Activated naive CD8-positive, alpha-beta T cell treated with anti-CD3 and anti-CD28 coated beads, Interleukin-2, amount 10 ng/mL, durations not matched to agents 7 days and 5 days (primary cell): ENCODE results near the gene IL5. TPM values are rescaled to one million over a fixed set of nuclear protein-coding genes. Genes with fewer than 3 reads are reported as not detected.
"Not testable (repeated sequence)": the region's sequence is repeated elsewhere in the genome, so short reads cannot be mapped to it uniquely, and the experiment has no call there.

Experiments
- ATAC-seq: fragments of 150-1000 bp; cut with Tn5 transposase; one replicate; pipeline ENCODE4 v1.10.0; 2021; ENCODE audit warnings: low read depth, moderate library complexity
- POLR2A ChIA-PET: fragments of 350-600 bp; sonication (Branson Sonifier 250); formaldehyde crosslinking; loops from one replicate; lab custom pipeline; 2021; ENCODE audit warnings: antibody characterized with exemption; lab: Charles Lee
- DNase-seq: peaks from one replicate; pipeline ENCODE4 v3.0.0; 2021
- H3K27ac Mint-ChIP-seq: one replicate; pipeline ENCODE4 v1.8.0; 2022; ENCODE audit warnings: mild to moderate bottlenecking, mixed read lengths
- H3K27me3 Mint-ChIP-seq: one replicate; pipeline ENCODE4 v1.8.0; 2022; ENCODE audit warnings: mild to moderate bottlenecking, moderate library complexity, mixed read lengths
- H3K36me3 Mint-ChIP-seq: one replicate; pipeline ENCODE4 v1.8.0; 2021; ENCODE audit warnings: mild to moderate bottlenecking, mixed read lengths
- H3K4me1 Mint-ChIP-seq: one replicate; pipeline ENCODE4 v1.8.0; 2021; ENCODE audit warnings: mixed read lengths
- H3K4me3 Mint-ChIP-seq: one replicate; pipeline ENCODE4 v1.8.0; 2022; ENCODE audit warnings: mild to moderate bottlenecking, moderate library complexity, mixed read lengths
- H3K9me3 Mint-ChIP-seq: one replicate; pipeline ENCODE4 v1.8.0; 2021; ENCODE audit warnings: mixed read lengths
- total RNA-seq, 2 experiments: library from RNA; stranded (reverse); gene quantifications; one replicate each; pipeline ENCODE4 v1.2.3, GENCODE V29; 2021

IL5 gene
- total RNA-seq = not detected

GRCh38 chr5:132543472-132544201 lies at the start of gene IL5:
Gene IL5 (minus strand): TSS chr5:132543522. CDS start chr5:132543478, 44 bp downstream.
- POLR2A ChIA-PET = no interaction called here
- no peaks in the 10 kb centered on the region for H3K9me3 Mint-ChIP-seq
- H3K4me3 Mint-ChIP-seq = no peak within 1 kb of the TSS
- H3K27me3 Mint-ChIP-seq = no peaks in the 10 kb centered on the region
- ATAC-seq (no peak), DNase-seq (no peak)
- peaks cover 15% of the 10 kb centered on the region for H3K4me1 Mint-ChIP-seq
- H3K36me3 Mint-ChIP-seq = peaks cover 1% of the 10 kb centered on the region
- H3K27ac Mint-ChIP-seq = no peak within 1 kb of the TSS

DNA sequence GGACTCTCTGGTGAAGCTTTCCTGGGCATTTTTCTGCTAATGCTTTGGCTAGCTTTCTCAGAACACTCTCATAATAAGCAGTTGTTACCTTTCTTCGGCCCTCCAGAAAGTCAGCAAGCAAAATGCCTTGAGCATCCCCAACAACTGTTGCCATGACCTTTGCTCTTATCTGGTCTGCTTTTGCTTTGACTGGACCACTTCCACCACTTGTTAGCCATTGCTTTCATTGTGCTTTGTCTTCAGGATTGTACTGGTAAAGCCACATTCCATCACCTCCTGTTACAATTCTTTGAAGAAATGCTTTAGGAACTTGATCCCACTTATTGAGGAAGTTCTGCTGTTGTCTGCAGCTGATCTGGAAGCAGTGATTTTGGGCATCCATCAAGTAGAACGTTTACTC lies 49.2 kb upstream of the IL5 start:
- no peak overlapping the region for H3K4me3 Mint-ChIP-seq
- peaks cover 39% of the 10 kb centered on the region for H3K36me3 Mint-ChIP-seq
- H3K27ac Mint-ChIP-seq = no peak overlapping the region
- ATAC-seq (no peak), DNase-seq (no peak)
- no peaks in the 10 kb centered on the region for H3K9me3 Mint-ChIP-seq
- peaks cover 12% of the 10 kb centered on the region for H3K4me1 Mint-ChIP-seq
- H3K27me3 Mint-ChIP-seq = no peaks in the 10 kb centered on the region
- POLR2A ChIA-PET = no interaction called here

- H3K4me1 Mint-ChIP-seq = peaks cover 13% of the 10 kb centered on the region
- H3K9me3 Mint-ChIP-seq = no peaks in the 10 kb centered on the region
- no peak for ATAC-seq
- no peak for DNase-seq
- H3K27me3 Mint-ChIP-seq = no peaks in the 10 kb centered on the region
- POLR2A ChIA-PET = interaction anchor here (1.2 kb wide), 1 partner anchor 34 kb away, joined by 3 read pairs; the partner anchor contains the start of gene RAD50
- H3K27ac Mint-ChIP-seq = no peak overlapping the region
- H3K4me3 Mint-ChIP-seq = no peak overlapping the region
- peaks cover 36% of the 10 kb centered on the region for H3K36me3 Mint-ChIP-seq
Measured at GRCh38 chr5:132591145-132591544, 47.8 kb upstream of the IL5 start.

- DNase-seq (no peak), ATAC-seq (no peak)
- Mint-ChIP-seq H3K4me3 (no peak overlapping the region), H3K36me3 (peaks cover 42% of the 10 kb centered on the region), H3K9me3 (no peaks in the 10 kb centered on the region), H3K4me1 (peaks cover 19% of the 10 kb centered on the region), H3K27me3 (no peaks in the 10 kb centered on the region), H3K27ac (no peak overlapping the region)
- POLR2A ChIA-PET = no interaction called here
Measured at GRCh38 chr5:132589467-132589866, 46.1 kb upstream of the IL5 start.

- no peak for ATAC-seq
- H3K9me3 Mint-ChIP-seq = peaks cover 2% of the 10 kb centered on the region
- no peak for DNase-seq
- H3K4me1 Mint-ChIP-seq = peaks cover 10% of the 10 kb centered on the region
- POLR2A ChIA-PET = no interaction called here
- H3K36me3 Mint-ChIP-seq = peaks cover 45% of the 10 kb centered on the region
- H3K27ac Mint-ChIP-seq = no peak overlapping the region
- no peaks in the 10 kb centered on the region for H3K27me3 Mint-ChIP-seq
- H3K4me3 Mint-ChIP-seq = no peak overlapping the region
Measured at GRCh38 chr5:132586063-132586462, 42.7 kb upstream of the IL5 start.

DNA sequence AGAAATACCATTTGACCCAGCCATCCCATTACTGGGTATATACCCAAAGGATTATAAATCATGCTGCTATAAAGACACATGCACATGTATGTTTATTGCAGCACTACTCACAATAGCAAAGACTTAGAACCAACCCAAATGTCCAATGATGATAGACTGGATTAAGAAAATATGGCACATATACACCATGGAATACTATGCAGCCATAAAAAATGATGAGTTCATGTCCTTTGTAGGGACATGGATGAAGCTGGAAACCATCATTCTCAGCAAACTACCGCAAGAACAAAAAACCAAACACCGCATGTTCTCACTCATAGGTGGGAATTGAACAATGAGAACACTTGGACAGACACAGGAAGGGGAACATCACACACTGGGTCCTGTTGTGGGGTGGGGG lies 41.2 kb upstream of the IL5 start:
- H3K9me3 Mint-ChIP-seq, H3K4me1 Mint-ChIP-seq, ATAC-seq, POLR2A ChIA-PET, H3K27me3 Mint-ChIP-seq, H3K4me3 Mint-ChIP-seq, DNase-seq, H3K27ac Mint-ChIP-seq: not testable (repeated sequence)
- H3K36me3 Mint-ChIP-seq = peaks cover 41% of the 10 kb centered on the region

- POLR2A ChIA-PET = no interaction called here
- H3K27ac Mint-ChIP-seq = no peak overlapping the region
Measured at GRCh38 chr5:132576123-132576522, 32.8 kb upstream of the IL5 start.

GRCh38 chr5:132566657-132567056 lies 23.3 kb upstream of the IL5 start:
- Mint-ChIP-seq H3K27ac (no peak overlapping the region), H3K36me3 (peaks cover 28% of the 10 kb centered on the region), H3K27me3 (no peaks in the 10 kb centered on the region), H3K9me3 (peaks cover 3% of the 10 kb centered on the region), H3K4me3 (no peak overlapping the region), H3K4me1 (peaks cover 12% of the 10 kb centered on the region)
- POLR2A ChIA-PET = interaction anchor here (2.3 kb wide), 1 partner anchor 10 kb away, joined by 5 read pairs; the partner anchor contains the start of gene RAD50
- DNase-seq = no peak
- no peak for ATAC-seq

More at GRCh38 chr5:132576123-132576522, 32.8 kb upstream of the IL5 start:
- DNase-seq (no peak), ATAC-seq (no peak)
- Mint-ChIP-seq H3K27me3 (no peaks in the 10 kb centered on the region), H3K4me1 (no peaks in the 10 kb centered on the region), H3K4me3 (no peak overlapping the region), H3K36me3 (peaks cover 52% of the 10 kb centered on the region), H3K9me3 (no peaks in the 10 kb centered on the region)

GRCh38 chr5:132564555-132564954 lies 21.2 kb upstream of the IL5 start:
- H3K9me3 Mint-ChIP-seq, DNase-seq, H3K4me3 Mint-ChIP-seq, ATAC-seq, H3K27ac Mint-ChIP-seq, POLR2A ChIA-PET, H3K27me3 Mint-ChIP-seq: not testable (repeated sequence)
- peaks cover 24% of the 10 kb centered on the region for H3K36me3 Mint-ChIP-seq
- peaks cover 14% of the 10 kb centered on the region for H3K4me1 Mint-ChIP-seq

GRCh38 chr5:132561601-132562000 lies 18.3 kb upstream of the IL5 start:
- Mint-ChIP-seq H3K4me1 (peaks cover 18% of the 10 kb centered on the region), H3K27ac (no peak overlapping the region), H3K4me3 (no peak overlapping the region), H3K27me3 (no peaks in the 10 kb centered on the region), H3K36me3 (peaks cover 12% of the 10 kb centered on the region), H3K9me3 (peaks cover 3% of the 10 kb centered on the region)
- no peak for DNase-seq
- no peak for ATAC-seq
- POLR2A ChIA-PET = no interaction called here

DNA sequence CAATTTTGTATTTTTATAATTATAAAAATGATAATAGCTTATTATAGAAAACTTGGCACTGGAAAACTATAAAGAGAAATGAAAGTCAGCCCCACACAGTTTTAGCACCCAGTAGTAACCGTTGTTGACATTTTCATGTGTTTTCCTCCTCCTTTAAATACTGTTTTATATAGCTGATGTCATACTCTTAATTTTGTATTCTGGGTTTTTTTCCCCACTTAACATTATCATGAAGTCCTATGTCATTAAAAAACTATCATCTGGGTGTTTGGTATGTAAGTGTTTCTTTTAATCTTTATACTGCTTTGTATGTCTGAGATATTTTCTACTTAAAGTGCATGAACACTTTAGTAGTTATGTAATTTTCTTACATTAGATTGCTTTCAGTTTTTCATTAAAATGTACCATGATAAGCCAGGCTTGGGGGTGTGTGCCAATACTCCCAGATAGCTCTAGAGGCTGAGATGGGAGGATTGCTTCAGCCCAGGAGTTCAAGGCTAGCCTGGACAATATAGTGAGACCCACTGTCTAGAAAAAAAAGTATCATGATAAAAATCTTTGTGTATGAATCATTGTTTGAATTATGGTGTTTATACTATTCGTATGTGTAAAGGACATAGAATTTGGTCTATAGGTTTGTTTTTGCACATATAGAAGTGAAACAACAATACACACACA lies 16.2 kb upstream of the IL5 start:
- H3K4me1 Mint-ChIP-seq = peaks cover 15% of the 10 kb centered on the region
- no peaks in the 10 kb centered on the region for H3K27me3 Mint-ChIP-seq
- POLR2A ChIA-PET = no interaction called here
- H3K4me3 Mint-ChIP-seq = peak overlapping the region; percentile 18
- no peak overlapping the region for H3K27ac Mint-ChIP-seq
- DNase-seq (no peak), ATAC-seq (no peak)
- peaks cover 5% of the 10 kb centered on the region for H3K36me3 Mint-ChIP-seq
- no peaks in the 10 kb centered on the region for H3K9me3 Mint-ChIP-seq

- Mint-ChIP-seq H3K27ac (peak overlapping the region; percentile 94), H3K27me3 (no peaks in the 10 kb centered on the region), H3K9me3 (no peaks in the 10 kb centered on the region), H3K4me1 (peaks cover 15% of the 10 kb centered on the region), H3K4me3 (peak overlapping the region; percentile 96), H3K36me3 (peaks cover 5% of the 10 kb centered on the region)
- POLR2A ChIA-PET = interaction anchor here (0.9 to 1.8 kb wide), 10 partner anchors 10 to 309 kb away, joined by 3 to 5 read pairs (median 3); partner anchors contain the start of genes CCNI2, GDF9 and UQCRQ
- DNase-seq = peak; percentile 39
- ATAC-seq = no peak
Measured at GRCh38 chr5:132557478-132558172, 14.3 kb upstream of the IL5 start.

DNA sequence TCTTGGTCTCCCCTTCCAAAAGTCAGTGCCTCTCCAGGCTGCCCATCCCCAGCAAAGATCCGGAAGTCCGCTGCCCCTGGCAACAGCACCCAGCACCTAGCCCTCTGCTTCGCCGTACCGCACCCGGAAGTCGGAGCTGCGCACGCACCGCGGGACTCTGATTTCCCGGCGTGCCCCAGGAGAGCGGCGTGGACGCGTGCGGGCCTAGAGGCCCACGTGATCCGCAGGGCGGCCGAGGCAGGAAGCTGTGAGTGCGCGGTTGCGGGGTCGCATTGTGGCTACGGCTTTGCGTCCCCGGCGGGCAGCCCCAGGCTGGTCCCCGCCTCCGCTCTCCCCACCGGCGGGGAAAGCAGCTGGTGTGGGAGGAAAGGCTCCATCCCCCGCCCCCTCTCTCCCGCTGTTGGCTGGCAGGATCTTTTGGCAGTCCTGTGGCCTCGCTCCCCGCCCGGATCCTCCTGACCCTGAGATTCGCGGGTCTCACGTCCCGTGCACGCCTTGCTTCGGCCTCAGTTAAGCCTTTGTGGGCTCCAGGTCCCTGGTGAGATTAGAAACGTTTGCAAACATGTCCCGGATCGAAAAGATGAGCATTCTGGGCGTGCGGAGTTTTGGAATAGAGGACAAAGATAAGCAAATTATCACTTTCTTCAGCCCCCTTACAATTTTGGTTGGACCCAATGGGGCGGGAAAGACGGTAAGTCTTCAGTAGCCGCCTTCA lies 13.6 kb upstream of the IL5 start, which contains the start of gene RAD50:
Gene RAD50 (plus strand): TSS at position 215 of the 715 bp plus-strand sequence. CDS start 348 bp downstream, at position 563.
- Mint-ChIP-seq H3K9me3 (no peaks in the 10 kb centered on the region), H3K4me1 (peaks cover 15% of the 10 kb centered on the region), H3K4me3 (peak within 1 kb of the TSS; percentile 96), H3K27ac (peak within 1 kb of the TSS; percentile 94), H3K36me3 (peaks cover 5% of the 10 kb centered on the region), H3K27me3 (no peaks in the 10 kb centered on the region)
- POLR2A ChIA-PET = interaction anchor here (0.9 to 1.8 kb wide), 14 partner anchors 10 to 495 kb away, joined by 3 to 5 read pairs (median 3); partner anchors contain the start of genes AFF4, CCNI2, GDF9 and HSPA4
- peak; percentile 96 for DNase-seq
- peak; percentile 99 for ATAC-seq
